Measurements from ENCODE around the gene NPTXR.

DNA sequence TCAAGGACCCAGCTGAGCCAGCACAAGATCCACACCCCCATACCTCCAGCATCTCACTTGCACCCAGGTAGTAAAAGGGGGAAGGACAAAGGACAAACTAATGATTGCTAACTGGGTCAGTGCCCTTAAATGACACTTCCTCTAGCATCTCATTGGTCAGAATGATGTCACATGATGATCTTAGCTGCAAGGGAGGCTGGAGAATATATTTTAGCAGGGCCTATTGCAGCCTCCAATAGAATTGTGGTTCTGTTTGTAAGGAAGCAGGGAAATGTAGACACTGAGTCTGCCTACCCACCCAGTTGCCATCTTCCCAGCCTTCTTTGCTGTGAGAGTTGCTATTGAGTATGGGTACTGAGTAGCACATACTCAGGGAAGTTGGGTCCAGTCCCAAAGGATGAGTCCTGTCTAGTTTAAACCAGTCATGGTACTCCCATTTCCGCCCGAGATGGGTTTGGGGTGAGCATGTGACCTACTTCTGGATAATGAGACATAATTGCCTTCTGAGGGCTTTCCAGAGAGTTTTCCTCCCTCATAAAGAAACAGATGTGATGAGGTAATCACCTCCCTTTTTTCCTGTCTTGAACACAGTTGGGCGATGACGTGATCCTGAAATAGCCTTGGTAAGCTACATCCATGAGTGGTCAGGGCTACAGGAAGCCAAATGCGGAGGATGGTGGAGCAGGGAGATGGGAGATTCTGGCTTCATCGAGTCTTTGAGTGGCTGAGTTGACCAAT lies 44.4 kb downstream of the NPTXR start:
- TF ChIP-seq POLR2AphosphoS5 (IDR thresholded peaks at IDR 0.05; ENCODE audit: insufficient read depth, low read depth, low read length) (no peak), FOS (IDR thresholded peaks at IDR 0.05; ENCODE audit: borderline replicate concordance, insufficient read depth, low read length) (no peak), POLR2A (IDR thresholded peaks at IDR 0.05; ENCODE audit: low read depth, low read length) (no peak), MYC (IDR thresholded peaks at IDR 0.05; ENCODE audit: low read depth, low read length) (no peak), GATA2 (IDR thresholded peaks at IDR 0.05; ENCODE audit: insufficient read depth, insufficient read length, low read depth, low read length) (no peak), EZH2 (IDR thresholded peaks at IDR 0.05; ENCODE audit: borderline replicate concordance, low read depth, low read length, severe bottlenecking) (no peak), JUN (IDR thresholded peaks at IDR 0.05; ENCODE audit: borderline replicate concordance, insufficient read depth, insufficient read length, low read depth) (no peak)
- TF ChIP-seq, protein P1, sequence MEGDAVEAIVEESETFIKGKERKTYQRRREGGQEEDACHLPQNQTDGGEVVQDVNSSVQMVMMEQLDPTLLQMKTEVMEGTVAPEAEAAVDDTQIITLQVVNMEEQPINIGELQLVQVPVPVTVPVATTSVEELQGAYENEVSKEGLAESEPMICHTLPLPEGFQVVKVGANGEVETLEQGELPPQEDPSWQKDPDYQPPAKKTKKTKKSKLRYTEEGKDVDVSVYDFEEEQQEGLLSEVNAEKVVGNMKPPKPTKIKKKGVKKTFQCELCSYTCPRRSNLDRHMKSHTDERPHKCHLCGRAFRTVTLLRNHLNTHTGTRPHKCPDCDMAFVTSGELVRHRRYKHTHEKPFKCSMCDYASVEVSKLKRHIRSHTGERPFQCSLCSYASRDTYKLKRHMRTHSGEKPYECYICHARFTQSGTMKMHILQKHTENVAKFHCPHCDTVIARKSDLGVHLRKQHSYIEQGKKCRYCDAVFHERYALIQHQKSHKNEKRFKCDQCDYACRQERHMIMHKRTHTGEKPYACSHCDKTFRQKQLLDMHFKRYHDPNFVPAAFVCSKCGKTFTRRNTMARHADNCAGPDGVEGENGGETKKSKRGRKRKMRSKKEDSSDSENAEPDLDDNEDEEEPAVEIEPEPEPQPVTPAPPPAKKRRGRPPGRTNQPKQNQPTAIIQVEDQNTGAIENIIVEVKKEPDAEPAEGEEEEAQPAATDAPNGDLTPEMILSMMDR (IDR thresholded peaks at IDR 0.05; ENCODE audit: extremely low read depth in 1 of 2, insufficient read depth in 1 of 2, low read depth in 1 of 2, low read length in 2 of 2) = no peak
- TF ChIP-seq, protein P2, sequence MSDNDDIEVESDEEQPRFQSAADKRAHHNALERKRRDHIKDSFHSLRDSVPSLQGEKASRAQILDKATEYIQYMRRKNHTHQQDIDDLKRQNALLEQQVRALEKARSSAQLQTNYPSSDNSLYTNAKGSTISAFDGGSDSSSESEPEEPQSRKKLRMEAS (IDR thresholded peaks at IDR 0.05; ENCODE audit: insufficient read depth, insufficient read length) = no peak
